HUES64 (cell line): ENCODE results near the gene AGGF1.

ENCODE experiments used
- H3K27ac ChIP-seq: 2 replicates; pipeline ENCODE4 v1.7.0; 2013; ENCODE audit warnings: low read depth, low read length, inconsistent platforms
- H3K27me3 ChIP-seq: 2 replicates; pipeline ENCODE4 v1.6.1; 2013; ENCODE audit warnings: mild to moderate bottlenecking, low read length; ENCODE audit not compliant: insufficient read depth
- H3K36me3 ChIP-seq: 2 replicates; pipeline ENCODE4 v1.6.1; 2013; ENCODE audit warnings: mild to moderate bottlenecking, low read length; ENCODE audit not compliant: insufficient read depth
- H3K4me1 ChIP-seq: 2 replicates; pipeline ENCODE4 v1.6.1; 2013; ENCODE audit warnings: mild to moderate bottlenecking, low read length, moderate library complexity; ENCODE audit not compliant: insufficient read depth
- H3K4me3 ChIP-seq: 2 replicates; pipeline ENCODE4 v1.5.1; 2013; ENCODE audit warnings: mild to moderate bottlenecking, low read length, moderate library complexity
- H3K9ac ChIP-seq: 2 replicates; pipeline ENCODE4 v1.6.1; 2013; ENCODE audit warnings: mild to moderate bottlenecking, low read depth, low read length
- H3K9me3 ChIP-seq: 2 replicates; pipeline ENCODE4 v1.6.1; 2013; ENCODE audit warnings: low read depth, low read length; ENCODE audit not compliant: insufficient read depth
- WGBS: fragments of 150-250, 120-280 bp; methylation state at CpG from one replicate; pipeline ENCODE4 v1.1.7; 2013; ENCODE audit warnings: missing lambda C conversion rate; 5-methylcytosine and 5-hydroxymethylcytosine counted together

The AGGF1 gene

GRCh38 chr5:77006124-77006523 lies 24.1 kb upstream of the AGGF1 start:
- no peak overlapping the region for H3K9ac ChIP-seq
- H3K27me3 ChIP-seq = no peaks in the 10 kb centered on the region
- no peaks in the 10 kb centered on the region for H3K4me1 ChIP-seq
- H3K4me3 ChIP-seq = no peak overlapping the region
- peaks cover 5% of the 10 kb centered on the region; the same call in 1 of the 2 replicates for H3K9me3 ChIP-seq
- 83% methylated on average over 2 of the region's 2 CpGs for WGBS
- H3K27ac ChIP-seq = no peak overlapping the region
- H3K36me3 ChIP-seq = no peaks in the 10 kb centered on the region

GRCh38 chr5:77008413-77008812 lies 21.8 kb upstream of the AGGF1 start:
- Histone ChIP-seq H3K27ac (no peak overlapping the region), H3K4me1 (peaks cover 4% of the 10 kb centered on the region; the same call in 1 of the 2 replicates), H3K9ac (no peak overlapping the region), H3K27me3 (no peaks in the 10 kb centered on the region), H3K9me3 (peaks cover 5% of the 10 kb centered on the region; the same call in 1 of the 2 replicates), H3K36me3 (no peaks in the 10 kb centered on the region), H3K4me3 (no peak overlapping the region)
- WGBS = 85% methylated on average over 2 of the region's 3 CpGs

GRCh38 chr5:77010243-77010642 lies 20.0 kb upstream of the AGGF1 start:
- H3K36me3 ChIP-seq = no peaks in the 10 kb centered on the region
- 95% methylated on average over 5 of the region's 5 CpGs for WGBS
- H3K4me3 ChIP-seq = no peak overlapping the region
- H3K27ac ChIP-seq = no peak overlapping the region
- H3K9me3 ChIP-seq = peaks cover 5% of the 10 kb centered on the region; the same call in 1 of the 2 replicates
- no peak overlapping the region for H3K9ac ChIP-seq
- H3K27me3 ChIP-seq = no peaks in the 10 kb centered on the region
- H3K4me1 ChIP-seq = peaks cover 4% of the 10 kb centered on the region; the same call in 1 of the 2 replicates

GRCh38 chr5:77011498-77011897 lies 18.7 kb upstream of the AGGF1 start:
- Histone ChIP-seq H3K4me3 (no peak overlapping the region), H3K4me1 (peaks cover 4% of the 10 kb centered on the region; the same call in 1 of the 2 replicates), H3K9ac (no peak overlapping the region), H3K27ac (no peak overlapping the region), H3K36me3 (no peaks in the 10 kb centered on the region), H3K9me3 (peaks cover 5% of the 10 kb centered on the region; the same call in 1 of the 2 replicates), H3K27me3 (no peaks in the 10 kb centered on the region)
- 68% methylated on average over 5 of the region's 5 CpGs for WGBS

GRCh38 chr5:77012601-77013000 lies 17.6 kb upstream of the AGGF1 start:
- H3K9ac ChIP-seq = no peak overlapping the region
- H3K4me3 ChIP-seq = no peak overlapping the region
- H3K4me1 ChIP-seq = peaks cover 4% of the 10 kb centered on the region; the same call in 1 of the 2 replicates
- H3K27me3 ChIP-seq = no peaks in the 10 kb centered on the region
- H3K9me3 ChIP-seq = no peaks in the 10 kb centered on the region
- no peaks in the 10 kb centered on the region for H3K36me3 ChIP-seq
- WGBS = 92% methylated on average over 2 of the region's 2 CpGs
- no peak overlapping the region for H3K27ac ChIP-seq

GRCh38 chr5:77015938-77016569 lies 14.2 kb upstream of the AGGF1 start:
- H3K4me3 ChIP-seq = no peak overlapping the region
- no peaks in the 10 kb centered on the region for H3K9me3 ChIP-seq
- no peaks in the 10 kb centered on the region for H3K27me3 ChIP-seq
- WGBS = 44% methylated on average over 3 of the region's 3 CpGs
- no peak overlapping the region for H3K9ac ChIP-seq
- H3K27ac ChIP-seq = no peak overlapping the region
- H3K36me3 ChIP-seq = no peaks in the 10 kb centered on the region
- peaks cover 4% of the 10 kb centered on the region; the same call in 1 of the 2 replicates for H3K4me1 ChIP-seq

- no peak overlapping the region for H3K27ac ChIP-seq
- no peak overlapping the region for H3K9ac ChIP-seq
- WGBS = 97% methylated on average over 1 of the region's 1 CpG
- H3K4me1 ChIP-seq = no peaks in the 10 kb centered on the region
- H3K4me3 ChIP-seq = no peak overlapping the region
- H3K9me3 ChIP-seq = no peaks in the 10 kb centered on the region
- H3K27me3 ChIP-seq = no peaks in the 10 kb centered on the region
- H3K36me3 ChIP-seq = no peaks in the 10 kb centered on the region
Measured at GRCh38 chr5:77016962-77017361, 13.2 kb upstream of the AGGF1 start.

GRCh38 chr5:77017668-77018067 lies 12.5 kb upstream of the AGGF1 start:
- H3K4me1 ChIP-seq = no peaks in the 10 kb centered on the region
- H3K27ac ChIP-seq = no peak overlapping the region
- H3K9me3 ChIP-seq = no peaks in the 10 kb centered on the region
- 78% methylated on average over 3 of the region's 4 CpGs for WGBS
- H3K36me3 ChIP-seq = no peaks in the 10 kb centered on the region
- no peak overlapping the region for H3K9ac ChIP-seq
- no peaks in the 10 kb centered on the region for H3K27me3 ChIP-seq
- no peak overlapping the region for H3K4me3 ChIP-seq

- Histone ChIP-seq H3K4me1 (no peaks in the 10 kb centered on the region), H3K9me3 (no peaks in the 10 kb centered on the region), H3K27ac (no peak overlapping the region), H3K36me3 (no peaks in the 10 kb centered on the region), H3K27me3 (peaks cover 12% of the 10 kb centered on the region; the same call in 1 of the 2 replicates), H3K4me3 (no peak overlapping the region), H3K9ac (no peak overlapping the region)
- WGBS = 78% methylated on average over 7 of the region's 7 CpGs
Measured at GRCh38 chr5:77022511-77023417, 7.4 kb upstream of the AGGF1 start.

- Histone ChIP-seq H3K4me3 (no peak overlapping the region), H3K27me3 (peaks cover 12% of the 10 kb centered on the region; the same call in 1 of the 2 replicates), H3K9ac (no peak overlapping the region), H3K27ac (no peak overlapping the region), H3K9me3 (peaks cover 14% of the 10 kb centered on the region), H3K4me1 (no peaks in the 10 kb centered on the region), H3K36me3 (no peaks in the 10 kb centered on the region)
- WGBS = 83% methylated on average over 1 of the region's 1 CpG
Measured at GRCh38 chr5:77024490-77024889, 5.7 kb upstream of the AGGF1 start.

- 92% methylated on average over 4 of the region's 4 CpGs for WGBS
- Histone ChIP-seq H3K36me3 (no peaks in the 10 kb centered on the region), H3K9ac (no peak overlapping the region), H3K4me1 (no peaks in the 10 kb centered on the region), H3K27ac (no peak overlapping the region), H3K27me3 (peaks cover 10% of the 10 kb centered on the region; the same call in 1 of the 2 replicates), H3K9me3 (peaks cover 19% of the 10 kb centered on the region), H3K4me3 (no peak overlapping the region)
Measured at GRCh38 chr5:77028631-77029375, 1.4 kb upstream of the AGGF1 start.
